ENCODE results near the gene ATXN1. TPM values are rescaled to one million over a fixed set of nuclear protein-coding genes. Genes with fewer than 3 reads are reported as not detected.
A peak's percentile ranks its signal among the peaks of the same experiment; 100 is the strongest.

The ATXN1 gene
- total and polyA plus RNA-seq, 2 of the 8 experiments (the other 6 are each of a cell fraction or from before 2014, with no cell fraction given) = 1.6 to 4.0 TPM

- TF ChIP-seq CHD7 (IDR thresholded peaks at IDR 0.05; ENCODE audit: insufficient replicate concordance, low read length) = no peak
- 0 out of 4 replicates have a peak, but pooled peaks of 1 of the 2 experiments have one; percentile 37 for TF ChIP-seq HDAC2 (IDR thresholded peaks at IDR 0.05; ENCODE audit: borderline replicate concordance in 1 of 2, low read depth in 2 of 2, low read length in 2 of 2)
- no peak for TF ChIP-seq EP300 (IDR thresholded peaks at IDR 0.05; ENCODE audit: borderline replicate concordance in 1 of 2, low read depth in 2 of 2, low read length in 2 of 2)
- no peak for TF ChIP-seq POLR2A (IDR thresholded peaks at IDR 0.05; ENCODE audit: control extremely low read depth in 1 of 2, low read depth in 2 of 2, low read length in 2 of 2)
- TF ChIP-seq TAF7 (optimal IDR thresholded peaks at IDR 0.05; ENCODE audit: borderline replicate concordance, low read depth, low read length) = no peak
- TF ChIP-seq SUZ12 (IDR thresholded peaks at IDR 0.05; ENCODE audit: low read length) = no peak
These were observed 1.6 kb upstream of the ATXN1 start (continued) for GRCh38 chr6:16762550-16763477.
